ENCODE data around the gene C4B. TPM values are rescaled to one million over a fixed set of nuclear protein-coding genes. Genes with fewer than 3 reads are reported as not detected.

The C4B gene
- polyA plus RNA-seq, 3 donors, result 22.4 to 207 (median 93.8) TPM

Other genes starting within 250 kb of the C4B start
- 1 to 10 TPM in 1 of 3 donors, under 1 TPM in 1, not detected in 1; 0.61 to 2.1 TPM for gene VWA7, start 237.5 kb upstream of the C4B start, polyA plus RNA-seq
- 10 to 100 TPM; 24.2 to 38.6 (median 29.1) TPM for gene VARS1, start 219.0 kb upstream of the C4B start, polyA plus RNA-seq
- 10 to 100 TPM; 29.7 to 55.0 (median 38.1) TPM for gene LSM2, start 207.8 kb upstream of the C4B start, polyA plus RNA-seq
- gene HSPA1L, start 199.5 kb upstream of the C4B start, polyA plus RNA-seq, result 1 to 10 TPM in 1 of 3 donors, under 1 TPM in 2; 0.59 to 1.0 (median 0.80) TPM
- 100 to 1,000 TPM in 1 of 3 donors, 10 to 100 TPM in 2; 32.5 to 514 (median 76.3) TPM for gene HSPA1A, start 199.3 kb upstream of the C4B start, polyA plus RNA-seq
- gene HSPA1B, start 187.1 kb upstream of the C4B start, polyA plus RNA-seq, result 100 to 1,000 TPM in 1 of 3 donors, 10 to 100 TPM in 2; 40.9 to 501 (median 47.1) TPM
- 10 to 100 TPM; 26.2 to 33.8 (median 31.5) TPM for gene NEU1, start 152.0 kb upstream of the C4B start, polyA plus RNA-seq
- 1 to 10 TPM; 1.3 to 8.1 (median 6.2) TPM for gene SLC44A4, start 135.8 kb upstream of the C4B start, polyA plus RNA-seq
- gene EHMT2, start 117.1 kb upstream of the C4B start, polyA plus RNA-seq, result 10 to 100 TPM; 20.1 to 35.8 (median 23.0) TPM
- gene ZBTB12, start 112.7 kb upstream of the C4B start, polyA plus RNA-seq, result 1 to 10 TPM; 1.7 to 5.2 (median 2.2) TPM
- 10 to 100 TPM in 2 of 3 donors, 1 to 10 TPM in 1; 1.6 to 20.4 (median 18.2) TPM for gene C2, start 87.1 kb upstream of the C4B start, polyA plus RNA-seq
- gene CFB, start 68.7 kb upstream of the C4B start, polyA plus RNA-seq, result 100 to 1,000 TPM in 1 of 3 donors, 10 to 100 TPM in 2; 23.8 to 211 (median 49.8) TPM
- gene NELFE, start 55.8 kb upstream of the C4B start, polyA plus RNA-seq, result 10 to 100 TPM; 38.8 to 60.8 (median 53.2) TPM
- gene SKIC2, start 55.6 kb upstream of the C4B start, polyA plus RNA-seq, result 10 to 100 TPM; 28.7 to 62.6 (median 59.6) TPM
- gene DXO, start 42.7 kb upstream of the C4B start, polyA plus RNA-seq, result 10 to 100 TPM; 10.4 to 20.8 (median 15.8) TPM
- gene C4A, start 32.7 kb upstream of the C4B start, polyA plus RNA-seq, result 100 to 1,000 TPM in 2 of 3 donors, 10 to 100 TPM in 1; 20.8 to 180 (median 112) TPM
- gene CYP21A2, start 23.6 kb downstream of the C4B start, polyA plus RNA-seq, result 1 to 10 TPM in 2 of 3 donors, under 1 TPM in 1; 0.71 to 2.1 (median 1.4) TPM
- 10 to 100 TPM in 2 of 3 donors, 1 to 10 TPM in 1; 5.3 to 65.0 (median 47.4) TPM for gene TNXB, start 94.5 kb downstream of the C4B start, polyA plus RNA-seq
- 10 to 100 TPM; 36.8 to 53.4 (median 38.2) TPM for gene ATF6B, start 113.5 kb downstream of the C4B start, polyA plus RNA-seq
- 1 to 10 TPM; 3.3 to 5.0 (median 4.3) TPM for gene FKBPL, start 115.5 kb downstream of the C4B start, polyA plus RNA-seq
- gene PRRT1, start 137.1 kb downstream of the C4B start, polyA plus RNA-seq, result 1 to 10 TPM in 2 of 3 donors, under 1 TPM in 1; 0.70 to 5.6 (median 1.4) TPM
- gene PPT2, start 139.3 kb downstream of the C4B start, polyA plus RNA-seq, result 10 to 100 TPM in 2 of 3 donors, 1 to 10 TPM in 1; 6.3 to 18.5 (median 13.2) TPM
- 10 to 100 TPM in 2 of 3 donors, 1 to 10 TPM in 1; 5.3 to 49.7 (median 12.4) TPM for gene EGFL8, start 149.8 kb downstream of the C4B start, polyA plus RNA-seq
- 10 to 100 TPM; 19.9 to 56.3 (median 43.1) TPM for gene AGPAT1, start 161.3 kb downstream of the C4B start, polyA plus RNA-seq
- 10 to 100 TPM; 37.7 to 82.3 (median 49.6) TPM for gene RNF5, start 163.6 kb downstream of the C4B start, polyA plus RNA-seq
- 1 to 10 TPM; 2.6 to 3.3 (median 3.1) TPM for gene AGER, start 169.5 kb downstream of the C4B start, polyA plus RNA-seq
- gene PBX2, start 175.4 kb downstream of the C4B start, polyA plus RNA-seq, result 10 to 100 TPM; 19.0 to 60.2 (median 33.5) TPM
- gene GPSM3, start 177.8 kb downstream of the C4B start, polyA plus RNA-seq, result 10 to 100 TPM in 2 of 3 donors, 1 to 10 TPM in 1; 3.9 to 71.0 (median 27.7) TPM
- gene NOTCH4, start 209.3 kb downstream of the C4B start, polyA plus RNA-seq, result 100 to 1,000 TPM in 1 of 3 donors, 10 to 100 TPM in 2; 11.7 to 171 (median 44.5) TPM

Measured in adipose tissue (tissue), 3 donors.